SU-DHL-6 (cell line): ENCODE results near the gene UBR4.

Source experiments
- H2AFZ ChIP-seq: fragments of 200-600 bp; sonication (generic); 2 replicates; pipeline ENCODE4 v1.6.1; 2014; ENCODE audit warnings: low read depth, mild to moderate bottlenecking, moderate library complexity, mixed read lengths, antibody characterized with exemption, low read length; ENCODE audit not compliant: severe bottlenecking
- H3F3A ChIP-seq: fragments of 200-600 bp; shearing (Covaris generic); 2 replicates; pipeline ENCODE4 v1.6.0; 2016; ENCODE audit warnings: antibody characterized with exemption, mild to moderate bottlenecking; ENCODE audit not compliant: insufficient read depth
- H3K27ac ChIP-seq: fragments of 200-600 bp; sonication (generic); 2 replicates; pipeline ENCODE4 v1.5.1; 2016; ENCODE audit warnings: low read depth, mild to moderate bottlenecking, low read length, moderate library complexity, mixed read lengths
- H3K27me3 ChIP-seq: fragments of 200-600 bp; sonication (generic), shearing (Covaris generic); 2 replicates; pipeline ENCODE4 v1.6.0; 2014; ENCODE audit warnings: mild to moderate bottlenecking, low read length
- H3K36me3 ChIP-seq: fragments of 200-600 bp; sonication (generic); 2 replicates; pipeline ENCODE4 v1.6.1; 2014; ENCODE audit warnings: mild to moderate bottlenecking, low read length, mixed read lengths
- H3K4me2 ChIP-seq: fragments of 300-600, 200-600 bp; shearing (Covaris generic), sonication (generic); 2 replicates; pipeline ENCODE4 v1.6.0; 2014; ENCODE audit warnings: low read length, low read depth, mild to moderate bottlenecking; ENCODE audit not compliant: poor library complexity, severe bottlenecking
- H3K4me3 ChIP-seq: fragments of 200-600 bp; sonication (generic); 2 replicates; pipeline ENCODE4 v1.5.1; 2014; ENCODE audit warnings: antibody characterized with exemption, low read length, mild to moderate bottlenecking, mixed read lengths; ENCODE audit not compliant: insufficient read depth, poor library complexity, severe bottlenecking
- H3K79me2 ChIP-seq: fragments of 200-600 bp; sonication (generic); 2 replicates; pipeline ENCODE4 v1.6.1; 2014; ENCODE audit warnings: mild to moderate bottlenecking, low read length, moderate library complexity; ENCODE audit not compliant: insufficient read depth
- H3K9ac ChIP-seq: fragments of 200-600 bp; sonication (generic); 2 replicates; pipeline ENCODE4 v1.7.0; 2014; ENCODE audit warnings: mild to moderate bottlenecking, low read length
- H3K9me2 ChIP-seq: fragments of 200-600 bp; sonication (generic); replicated peaks from 2 replicates; pipeline ENCODE4 v1.6.1; 2014; ENCODE audit warnings: low read length; ENCODE audit not compliant: insufficient read depth
- H3K9me3 ChIP-seq: fragments of 200-600 bp; sonication (generic); 2 replicates; pipeline ENCODE4 v1.6.1; 2014; ENCODE audit warnings: low read length, mixed read lengths; ENCODE audit not compliant: insufficient read depth
- H4K20me1 ChIP-seq: fragments of 200-600 bp; sonication (generic); 2 replicates; pipeline ENCODE4 v1.6.1; 2014; ENCODE audit warnings: low read depth, mild to moderate bottlenecking, antibody characterized with exemption, low read length, moderate library complexity, mixed read lengths
- CTCF ChIP-seq: fragments of 200-600 bp; sonication (generic); IDR thresholded peaks from one replicate; pipeline ENCODE4 v1.5.1; 2017; ENCODE audit warnings: antibody characterized with exemption, mild to moderate bottlenecking, low read length, moderate library complexity; ENCODE audit not compliant: insufficient read depth, poor library complexity, severe bottlenecking
- EZH2phosphoT487 ChIP-seq: fragments of 200-600 bp; sonication (generic), shearing (Covaris generic); conservative IDR thresholded peaks from 2 replicates; pipeline ENCODE4 v1.6.1; 2018; ENCODE audit warnings: mild to moderate bottlenecking, antibody characterized with exemption, low read length, moderate library complexity, mixed read lengths

The UBR4 gene

DNA sequence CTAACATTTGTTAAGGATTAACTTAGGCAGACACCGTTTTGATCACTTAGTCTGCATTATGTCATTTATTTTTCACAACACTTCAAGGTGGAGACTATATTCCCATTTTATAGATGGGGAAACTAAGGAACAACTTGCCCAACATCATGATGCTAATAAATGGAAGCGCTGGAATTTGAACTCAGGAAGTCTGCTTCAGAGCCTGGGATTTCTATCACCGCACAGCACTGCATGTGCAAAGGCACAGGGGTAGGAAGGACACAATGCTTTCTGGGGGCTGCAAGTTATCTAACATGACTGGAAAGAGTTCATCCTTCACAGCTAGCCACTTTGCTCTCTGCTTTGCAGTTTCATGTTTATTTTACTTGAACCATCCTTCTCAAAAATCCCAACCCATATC, 100.5 kb downstream of the UBR4 start:
- H3K4me3 ChIP-seq = no peak overlapping the region
- H3K27me3 ChIP-seq = no peaks in the 10 kb centered on the region
- H3K4me2 ChIP-seq = no peak overlapping the region
- H4K20me1 ChIP-seq = no peaks in the 10 kb centered on the region
- no peaks in the 10 kb centered on the region for H3K9me2 ChIP-seq
- TF ChIP-seq EZH2phosphoT487 (no peak), CTCF (no peak)
- H3F3A ChIP-seq = no peaks in the 10 kb centered on the region
- no peaks in the 10 kb centered on the region for H3K79me2 ChIP-seq
- H3K9me3 ChIP-seq = no peaks in the 10 kb centered on the region
- H3K9ac ChIP-seq = no peak overlapping the region
- H3K27ac ChIP-seq = no peak overlapping the region
- H3K36me3 ChIP-seq = peaks cover 13% of the 10 kb centered on the region
- no peak overlapping the region for H2AFZ ChIP-seq

GRCh38 chr1:19101244-19101643, 108.8 kb downstream of the UBR4 start:
- Histone ChIP-seq H3F3A (no peaks in the 10 kb centered on the region), H3K4me3 (no peak overlapping the region), H3K27ac (no peak overlapping the region), H3K27me3 (no peaks in the 10 kb centered on the region), H3K79me2 (no peaks in the 10 kb centered on the region), H3K9ac (no peak overlapping the region), H4K20me1 (no peaks in the 10 kb centered on the region), H3K36me3 (peaks cover 31% of the 10 kb centered on the region), H3K9me2 (no peaks in the 10 kb centered on the region), H3K4me2 (no peak overlapping the region), H2AFZ (no peak overlapping the region), H3K9me3 (no peaks in the 10 kb centered on the region)
- TF ChIP-seq CTCF = no peak
- TF ChIP-seq EZH2phosphoT487 = no peak

GRCh38 chr1:19100028-19100427, 110.0 kb downstream of the UBR4 start:
- Histone ChIP-seq H3K36me3 (peaks cover 31% of the 10 kb centered on the region), H3K27ac (no peak overlapping the region), H3K4me2 (no peak overlapping the region), H3K9ac (no peak overlapping the region), H3F3A (no peaks in the 10 kb centered on the region), H3K79me2 (no peaks in the 10 kb centered on the region), H3K27me3 (no peaks in the 10 kb centered on the region), H2AFZ (no peak overlapping the region), H3K9me2 (no peaks in the 10 kb centered on the region), H3K9me3 (no peaks in the 10 kb centered on the region), H4K20me1 (no peaks in the 10 kb centered on the region), H3K4me3 (no peak overlapping the region)
- TF ChIP-seq EZH2phosphoT487 (no peak), CTCF (no peak)

DNA sequence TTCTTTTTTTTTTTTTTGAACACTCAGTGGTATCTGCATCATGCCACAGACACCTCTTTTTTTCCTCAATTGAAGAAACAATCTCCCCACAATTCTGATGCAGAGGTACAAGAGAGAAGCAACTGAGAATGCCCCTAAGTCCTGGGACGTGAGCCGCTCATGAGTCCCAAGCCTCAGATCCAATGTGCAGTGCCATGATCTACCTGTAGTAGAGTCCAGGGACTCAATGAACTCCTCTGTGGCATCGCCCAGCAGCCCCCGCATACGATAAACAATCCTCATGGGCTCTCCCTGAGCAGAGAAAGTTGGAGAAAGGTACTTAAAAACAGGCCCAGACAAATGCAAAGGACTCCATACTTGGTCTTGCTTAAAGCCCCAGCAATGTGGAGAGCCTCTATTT, 113.1 kb downstream of the UBR4 start:
- H2AFZ ChIP-seq = no peak overlapping the region
- H3K9me2 ChIP-seq = no peaks in the 10 kb centered on the region
- H3K27ac ChIP-seq = no peak overlapping the region
- H3K79me2 ChIP-seq = no peaks in the 10 kb centered on the region
- no peaks in the 10 kb centered on the region for H3K9me3 ChIP-seq
- H3K36me3 ChIP-seq = peaks cover 31% of the 10 kb centered on the region
- H3K4me3 ChIP-seq = no peak overlapping the region
- no peaks in the 10 kb centered on the region for H3F3A ChIP-seq
- H3K9ac ChIP-seq = no peak overlapping the region
- no peaks in the 10 kb centered on the region for H4K20me1 ChIP-seq
- no peak overlapping the region for H3K4me2 ChIP-seq
- no peaks in the 10 kb centered on the region for H3K27me3 ChIP-seq
- TF ChIP-seq EZH2phosphoT487 (no peak), CTCF (no peak)
